Fibroblast of the aortic adventitia (primary cell): ENCODE measurements around the gene RAB35. TPM values are rescaled to one million over a fixed set of nuclear protein-coding genes. Genes with fewer than 3 reads are reported as not detected.

Experiments
- DNase-seq: peaks from one replicate; pipeline ENCODE4 v3.0.0-alpha.2; 2010; ENCODE audit warnings: low read depth
- H3K4me3 ChIP-seq: 2 replicates; pipeline ENCODE4 v1.5.1; 2011; ENCODE audit warnings: low read depth, mild to moderate bottlenecking, control low read depth, low read length, moderate library complexity
- total RNA-seq: library from RNA; depleted of rRNA; stranded (reverse); fragments of >200 nt; gene quantifications from 2 replicates; pipeline ENCODE4 v1.2.3, GENCODE V29; 2012; ENCODE audit warnings: low replicate concordance
- TF ChIP-seq, protein P1 (sequence below): IDR thresholded peaks from 2 replicates; pipeline ENCODE4 v1.5.1; 2011; ENCODE audit warnings: mild to moderate bottlenecking, low read length, control low read depth, inconsistent platforms; ENCODE audit not compliant: insufficient read depth

The RAB35 gene
- total RNA-seq, 1 donor = 24.8 TPM

- H3K4me3 ChIP-seq = no peak overlapping the region
- TF ChIP-seq, protein P1, sequence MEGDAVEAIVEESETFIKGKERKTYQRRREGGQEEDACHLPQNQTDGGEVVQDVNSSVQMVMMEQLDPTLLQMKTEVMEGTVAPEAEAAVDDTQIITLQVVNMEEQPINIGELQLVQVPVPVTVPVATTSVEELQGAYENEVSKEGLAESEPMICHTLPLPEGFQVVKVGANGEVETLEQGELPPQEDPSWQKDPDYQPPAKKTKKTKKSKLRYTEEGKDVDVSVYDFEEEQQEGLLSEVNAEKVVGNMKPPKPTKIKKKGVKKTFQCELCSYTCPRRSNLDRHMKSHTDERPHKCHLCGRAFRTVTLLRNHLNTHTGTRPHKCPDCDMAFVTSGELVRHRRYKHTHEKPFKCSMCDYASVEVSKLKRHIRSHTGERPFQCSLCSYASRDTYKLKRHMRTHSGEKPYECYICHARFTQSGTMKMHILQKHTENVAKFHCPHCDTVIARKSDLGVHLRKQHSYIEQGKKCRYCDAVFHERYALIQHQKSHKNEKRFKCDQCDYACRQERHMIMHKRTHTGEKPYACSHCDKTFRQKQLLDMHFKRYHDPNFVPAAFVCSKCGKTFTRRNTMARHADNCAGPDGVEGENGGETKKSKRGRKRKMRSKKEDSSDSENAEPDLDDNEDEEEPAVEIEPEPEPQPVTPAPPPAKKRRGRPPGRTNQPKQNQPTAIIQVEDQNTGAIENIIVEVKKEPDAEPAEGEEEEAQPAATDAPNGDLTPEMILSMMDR = no peak
- peak; percentile 8 for DNase-seq
Observed at GRCh38 chr12:120060196-120060595, 56.4 kb downstream of the RAB35 start.

DNA sequence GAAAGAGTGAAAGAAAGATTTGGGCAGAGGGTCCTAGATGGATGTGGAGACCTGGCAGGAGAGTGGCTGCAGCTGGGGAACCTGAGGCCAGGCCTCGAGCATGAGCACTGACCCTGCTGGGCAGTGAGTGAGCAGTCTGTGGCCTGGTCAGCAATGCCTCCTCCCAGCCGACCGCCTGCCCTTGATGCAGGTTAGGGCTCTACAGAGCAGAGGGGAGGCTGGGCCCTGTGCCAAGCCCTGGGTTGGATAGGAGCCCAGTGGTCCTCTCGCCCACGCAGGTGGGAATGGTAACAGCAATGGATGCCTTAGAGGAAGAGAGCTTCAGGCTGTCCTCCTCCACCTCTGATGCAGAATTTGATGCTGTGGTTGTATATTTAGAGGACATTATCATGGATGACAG is 59.8 kb downstream of the RAB35 start:
- TF ChIP-seq, protein P1 = no peak
- DNase-seq = no peak
- H3K4me3 ChIP-seq = no peak overlapping the region

- peak; percentile 14 for DNase-seq
- TF ChIP-seq, protein P1 = no peak
- H3K4me3 ChIP-seq = no peak overlapping the region
Observed at GRCh38 chr12:120055231-120056000, 61.1 kb downstream of the RAB35 start.

DNA sequence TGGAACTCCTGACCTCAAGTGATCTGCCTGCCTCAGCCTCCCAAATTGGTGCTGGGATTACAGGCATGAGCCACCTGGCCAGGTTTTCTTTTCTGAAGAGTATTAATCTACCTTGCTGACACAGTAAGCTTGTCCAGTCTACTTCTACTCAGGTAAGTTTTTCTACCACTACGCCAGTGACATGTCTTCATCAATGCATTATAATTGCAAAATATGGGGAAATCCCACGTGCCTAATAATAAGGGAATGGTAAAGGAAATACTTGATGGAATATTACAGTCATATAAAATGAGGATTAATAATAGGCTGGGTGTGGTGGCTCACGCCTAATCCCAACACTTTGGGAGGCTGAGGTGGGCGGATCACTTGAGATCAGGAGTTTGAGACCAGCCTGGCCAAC is 62.3 kb downstream of the RAB35 start:
- no peak for DNase-seq
- TF ChIP-seq, protein P1 = no peak

GRCh38 chr12:120051535-120051934 is 65.0 kb downstream of the RAB35 start:
- no peak for DNase-seq
- no peak overlapping the region for H3K4me3 ChIP-seq
- TF ChIP-seq, protein P1 = no peak

More for the DNA sequence above, 62.3 kb downstream of the RAB35 start:
- H3K4me3 ChIP-seq = no peak overlapping the region

GRCh38 chr12:120049426-120049825 is 67.1 kb downstream of the RAB35 start:
- DNase-seq = no peak
- no peak overlapping the region for H3K4me3 ChIP-seq
- TF ChIP-seq, protein P1 = no peak
